CD8-positive, alpha-beta memory T cell (primary cell): ENCODE results near the gene ARID5B. TPM values are rescaled to one million over a fixed set of nuclear protein-coding genes. Genes with fewer than 3 reads are reported as not detected.

Source experiments
- CTCF ChIA-PET: fragments of 350-600 bp; sonication (Branson Sonifier 250); formaldehyde crosslinking; loops from one replicate; lab custom pipeline; 2021; ENCODE audit warnings: antibody characterized with exemption; lab: Charles Lee
- POLR2A ChIA-PET: fragments of 350-600 bp; sonication (Branson Sonifier 250); formaldehyde crosslinking; loops from one replicate; lab custom pipeline; 2021; ENCODE audit warnings: antibody characterized with exemption; lab: Charles Lee
- DNase-seq, 5 donors: peaks; one replicate each; pipeline versions ENCODE4 v3.0.0 to v3.0.0-alpha.2; 2020 to 2022; ENCODE audit warnings: mixed read lengths in 1 of 5
- H3K27ac ChIP-seq: one replicate; pipeline ENCODE4 v1.7.0; 2013; ENCODE audit warnings: low read depth, mild to moderate bottlenecking, low read length, moderate library complexity
- H3K27me3 ChIP-seq: 2 replicates; pipeline ENCODE4 v1.7.0; 2013; ENCODE audit warnings: low read length, mild to moderate bottlenecking; ENCODE audit not compliant: insufficient read depth, poor library complexity, severe bottlenecking
- H3K36me3 ChIP-seq: 2 replicates; pipeline ENCODE4 v1.7.0; 2013; ENCODE audit warnings: mild to moderate bottlenecking, low read length, moderate library complexity; ENCODE audit not compliant: insufficient read depth
- H3K4me1 ChIP-seq: 2 replicates; pipeline ENCODE4 v1.7.0; 2013; ENCODE audit warnings: mild to moderate bottlenecking, low read length, moderate library complexity; ENCODE audit not compliant: insufficient read depth
- H3K4me3 ChIP-seq: 2 replicates; pipeline ENCODE4 v1.7.0; 2013; ENCODE audit warnings: mild to moderate bottlenecking, low read length
- H3K9me3 ChIP-seq: 2 replicates; pipeline ENCODE4 v1.7.0; 2013; ENCODE audit warnings: mild to moderate bottlenecking, low read length
- H3K27ac Mint-ChIP-seq, 8 donors: one replicate each; pipeline ENCODE4 v1.8.0; 2020 to 2021; ENCODE audit warnings: mixed read lengths in 8 of 8, mild to moderate bottlenecking in 6 of 8, inconsistent platforms in 3 of 8, moderate library complexity in 3 of 8
- H3K27me3 Mint-ChIP-seq, 2 donors: one replicate each; pipeline ENCODE4 v1.8.0; 2020 to 2021; ENCODE audit warnings: mixed read lengths in 2 of 2, mild to moderate bottlenecking in 1 of 2, moderate library complexity in 1 of 2
- H3K36me3 Mint-ChIP-seq, 3 donors: one replicate each; pipeline ENCODE4 v1.8.0; 2020 to 2021; ENCODE audit warnings: mixed read lengths in 3 of 3, inconsistent platforms in 1 of 3, mild to moderate bottlenecking in 1 of 3
- H3K4me1 Mint-ChIP-seq, 3 donors: one replicate each; pipeline ENCODE4 v1.8.0; 2020 to 2021; ENCODE audit warnings: mixed read lengths in 3 of 3, inconsistent platforms in 1 of 3, mild to moderate bottlenecking in 1 of 3
- H3K4me3 Mint-ChIP-seq, 7 donors: one replicate each; pipeline ENCODE4 v1.8.0; 2020 to 2021; ENCODE audit warnings: mixed read lengths in 7 of 7, mild to moderate bottlenecking in 6 of 7, moderate library complexity in 4 of 7, inconsistent platforms in 2 of 7
- H3K9me3 Mint-ChIP-seq, 5 donors: one replicate each; pipeline ENCODE4 v1.8.0; 2020 to 2022; ENCODE audit warnings: mixed read lengths in 5 of 5, mild to moderate bottlenecking in 3 of 5, moderate library complexity in 2 of 5, inconsistent platforms in 1 of 5
- polyA plus RNA-seq: library from polyadenylated mRNA; unstranded; fragments of 300-500 nt; fragmentation: Illumina TruSeq; gene quantifications from one replicate; pipeline ENCODE4 v1.2.3, GENCODE V29; 2021
- total RNA-seq, 2 experiments: library from RNA; stranded (reverse); gene quantifications; one replicate each; pipeline ENCODE4 v1.2.3, GENCODE V29; 2021

The ARID5B gene
- total and polyA plus RNA-seq, 3 experiments from 2014 or later = 37.1 to 48.7 (median 38.4) TPM

GRCh38 chr10:61921143-61921542 is 19.6 kb downstream of the ARID5B start:
- peaks cover 25 to 57% (median 30%) of the 10 kb centered on the region in 3 donors for H3K36me3 Mint-ChIP-seq

GRCh38 chr10:61923210-61923949 is 21.9 kb downstream of the ARID5B start:
- Mint-ChIP-seq H3K4me1 (peaks cover 33 to 73% (median 70%) of the 10 kb centered on the region in 3 donors), H3K27me3 (no peaks in the 10 kb centered on the region), H3K4me3 (no peak overlapping the region), H3K36me3 (peaks cover 15 to 47% (median 15%) of the 10 kb centered on the region in 3 donors), H3K9me3 (peaks cover 0 to under 1% (median 0%) of the 10 kb centered on the region in 5 donors), H3K27ac (peak overlapping the region in 5 of 8 donors; percentile 29 to 70 (median 45))
- DNase-seq = no peak
- H3K27me3 ChIP-seq = no peaks in the 10 kb centered on the region
- H3K27ac ChIP-seq = no peak overlapping the region
- POLR2A ChIA-PET = no interaction called here
- CTCF ChIA-PET = interaction anchor here (0.9 to 3.0 kb wide), 3 partner anchors 8 to 115 kb away, joined by 3 to 9 read pairs (median 3); no protein-coding TSS in a partner anchor
- H3K9me3 ChIP-seq = no peaks in the 10 kb centered on the region
- no peak overlapping the region for H3K4me3 ChIP-seq
- H3K4me1 ChIP-seq = no peaks in the 10 kb centered on the region
- no peaks in the 10 kb centered on the region for H3K36me3 ChIP-seq

More at GRCh38 chr10:61921143-61921542, 19.6 kb downstream of the ARID5B start:
- Histone ChIP-seq H3K9me3 (no peaks in the 10 kb centered on the region), H3K4me3 (no peak overlapping the region), H3K27ac (no peak overlapping the region), H3K4me1 (no peaks in the 10 kb centered on the region), H3K36me3 (no peaks in the 10 kb centered on the region), H3K27me3 (no peaks in the 10 kb centered on the region)
- Mint-ChIP-seq H3K4me1 (peaks cover 44 to 86% (median 81%) of the 10 kb centered on the region in 3 donors), H3K9me3 (peaks cover 0 to 8% (median 4%) of the 10 kb centered on the region in 5 donors), H3K4me3 (no peak overlapping the region), H3K27me3 (no peaks in the 10 kb centered on the region), H3K27ac (peak overlapping the region in 2 of 8 donors; percentile 11 to 73)
- POLR2A ChIA-PET = no interaction called here
- CTCF ChIA-PET = no interaction called here
- DNase-seq = no peak

GRCh38 chr10:61923950-61924274 is 22.4 kb downstream of the ARID5B start:
- peaks cover 32 to 74% (median 68%) of the 10 kb centered on the region in 3 donors for H3K4me1 Mint-ChIP-seq
- H3K36me3 ChIP-seq = no peaks in the 10 kb centered on the region
- H3K27ac ChIP-seq = no peak overlapping the region
- CTCF ChIA-PET = interaction anchor here (0.9 to 3.0 kb wide), 3 partner anchors 9 to 115 kb away, joined by 3 to 9 read pairs (median 3); no protein-coding TSS in a partner anchor
- no peak overlapping the region for H3K4me3 ChIP-seq
- no peaks in the 10 kb centered on the region for H3K4me1 ChIP-seq
- H3K9me3 Mint-ChIP-seq = no peaks in the 10 kb centered on the region
- H3K27me3 ChIP-seq = no peaks in the 10 kb centered on the region
- H3K9me3 ChIP-seq = no peaks in the 10 kb centered on the region
- H3K4me3 Mint-ChIP-seq = no peak overlapping the region
- H3K36me3 Mint-ChIP-seq = peaks cover 13 to 50% (median 13%) of the 10 kb centered on the region in 3 donors
- no peak overlapping the region for H3K27ac Mint-ChIP-seq
- no peak for DNase-seq
- no peaks in the 10 kb centered on the region for H3K27me3 Mint-ChIP-seq
- POLR2A ChIA-PET = no interaction called here

- Mint-ChIP-seq H3K27me3 (no peaks in the 10 kb centered on the region), H3K36me3 (peaks cover 8 to 49% (median 20%) of the 10 kb centered on the region in 3 donors), H3K27ac (peak overlapping the region in 5 of 8 donors; percentile 2 to 22 (median 5)), H3K4me1 (peaks cover 29 to 72% (median 60%) of the 10 kb centered on the region in 3 donors), H3K4me3 (no peak overlapping the region), H3K9me3 (no peaks in the 10 kb centered on the region)
- Histone ChIP-seq H3K27ac (no peak overlapping the region), H3K27me3 (no peaks in the 10 kb centered on the region), H3K9me3 (no peaks in the 10 kb centered on the region), H3K4me3 (no peak overlapping the region), H3K4me1 (peaks cover 23% of the 10 kb centered on the region), H3K36me3 (no peaks in the 10 kb centered on the region)
- no peak for DNase-seq
- ChIA-PET POLR2A (no interaction called here), CTCF (interaction anchor here (1.3 kb wide), 1 partner anchor 8 kb away, joined by 3 read pairs; no protein-coding TSS in a partner anchor)
Measured at GRCh38 chr10:61929555-61929954, 28.1 kb downstream of the ARID5B start.

GRCh38 chr10:61931620-61932332 is 30.3 kb downstream of the ARID5B start:
- no peaks in the 10 kb centered on the region for H3K27me3 Mint-ChIP-seq
- no peaks in the 10 kb centered on the region for H3K9me3 Mint-ChIP-seq
- H3K4me3 Mint-ChIP-seq = no peak overlapping the region
- DNase-seq = no peak
- peaks cover 23% of the 10 kb centered on the region for H3K4me1 ChIP-seq
- no peaks in the 10 kb centered on the region for H3K9me3 ChIP-seq
- peak overlapping the region in 2 of 8 donors; percentile 50 to 51 for H3K27ac Mint-ChIP-seq
- no peaks in the 10 kb centered on the region for H3K27me3 ChIP-seq
- no peak overlapping the region for H3K27ac ChIP-seq
- no peaks in the 10 kb centered on the region for H3K36me3 ChIP-seq
- H3K4me1 Mint-ChIP-seq = peaks cover 28 to 79% (median 58%) of the 10 kb centered on the region in 3 donors
- CTCF ChIA-PET = no interaction called here
- POLR2A ChIA-PET = no interaction called here
- peaks cover 0 to 40% (median 15%) of the 10 kb centered on the region in 3 donors for H3K36me3 Mint-ChIP-seq
- no peak overlapping the region for H3K4me3 ChIP-seq

- POLR2A ChIA-PET = interaction anchor here (0.6 to 0.7 kb wide), 3 partner anchors 32 to 37 kb away, joined by 3 to 4 read pairs (median 3); partner anchors contain the start of gene ARID5B
- Mint-ChIP-seq H3K4me3 (peak overlapping the region in 6 of 7 donors; percentile 2 to 59 (median 34)), H3K4me1 (peaks cover 50 to 87% (median 76%) of the 10 kb centered on the region in 3 donors), H3K36me3 (peaks cover 0 to 31% (median 13%) of the 10 kb centered on the region in 3 donors), H3K9me3 (no peaks in the 10 kb centered on the region), H3K27ac (peak overlapping the region; percentile 23 to 88 (median 76)), H3K27me3 (no peaks in the 10 kb centered on the region)
- no peaks in the 10 kb centered on the region for H3K9me3 ChIP-seq
- no peak overlapping the region for H3K27ac ChIP-seq
- no peak for DNase-seq
- peaks cover 46% of the 10 kb centered on the region for H3K4me1 ChIP-seq
- H3K4me3 ChIP-seq = no peak overlapping the region
- no peaks in the 10 kb centered on the region for H3K36me3 ChIP-seq
- H3K27me3 ChIP-seq = no peaks in the 10 kb centered on the region
- CTCF ChIA-PET = interaction anchor here (1.1 to 1.5 kb wide), 6 partner anchors 9 to 104 kb away, joined by 3 to 9 read pairs (median 3); partner anchors contain the start of gene ARID5B
Measured at GRCh38 chr10:61933859-61934555, 32.5 kb downstream of the ARID5B start.

- Mint-ChIP-seq H3K9me3 (no peaks in the 10 kb centered on the region), H3K27ac (peak overlapping the region in 4 of 8 donors; percentile 17 to 68 (median 24)), H3K27me3 (no peaks in the 10 kb centered on the region), H3K36me3 (peaks cover 0 to 22% (median 6%) of the 10 kb centered on the region in 3 donors), H3K4me3 (peak overlapping the region in 1 of 7 donors; percentile 32), H3K4me1 (peaks cover 55 to 88% (median 76%) of the 10 kb centered on the region in 3 donors)
- Histone ChIP-seq H3K9me3 (no peaks in the 10 kb centered on the region), H3K27me3 (no peaks in the 10 kb centered on the region), H3K4me3 (no peak overlapping the region), H3K4me1 (peaks cover 56% of the 10 kb centered on the region), H3K36me3 (no peaks in the 10 kb centered on the region), H3K27ac (no peak overlapping the region)
- CTCF ChIA-PET = interaction anchor here (0.9 to 1.5 kb wide), 3 partner anchors 8 to 103 kb away, joined by 3 to 5 read pairs (median 3); no protein-coding TSS in a partner anchor
- no peak for DNase-seq
- POLR2A ChIA-PET = no interaction called here
Measured at GRCh38 chr10:61935077-61935476, 33.6 kb downstream of the ARID5B start.
